Coronary artery (tissue), 2 donors: ENCODE measurements around the gene HS6ST2.

Source experiments
- DNase-seq: peaks from one replicate; pipeline ENCODE4 v3.0.0-alpha.2; 2017; ENCODE audit warnings: low spot score
- H3K27ac ChIP-seq, 2 donors: fragments of 200-600 bp; sonication (generic); one replicate each; pipeline ENCODE4 v1.5.1; 2016 to 2019
- H3K4me3 ChIP-seq: fragments of 200-600 bp; sonication (generic); 2 replicates; pipeline ENCODE4 v1.5.1; 2016; ENCODE audit warnings: mild to moderate bottlenecking, moderate library complexity
- TF ChIP-seq, protein P1 (sequence below): fragments of 200-600 bp; sonication (generic); IDR thresholded peaks from one replicate; pipeline ENCODE4 v1.5.1; 2019; ENCODE audit warnings: antibody characterized with exemption

Gene HS6ST2

DNA sequence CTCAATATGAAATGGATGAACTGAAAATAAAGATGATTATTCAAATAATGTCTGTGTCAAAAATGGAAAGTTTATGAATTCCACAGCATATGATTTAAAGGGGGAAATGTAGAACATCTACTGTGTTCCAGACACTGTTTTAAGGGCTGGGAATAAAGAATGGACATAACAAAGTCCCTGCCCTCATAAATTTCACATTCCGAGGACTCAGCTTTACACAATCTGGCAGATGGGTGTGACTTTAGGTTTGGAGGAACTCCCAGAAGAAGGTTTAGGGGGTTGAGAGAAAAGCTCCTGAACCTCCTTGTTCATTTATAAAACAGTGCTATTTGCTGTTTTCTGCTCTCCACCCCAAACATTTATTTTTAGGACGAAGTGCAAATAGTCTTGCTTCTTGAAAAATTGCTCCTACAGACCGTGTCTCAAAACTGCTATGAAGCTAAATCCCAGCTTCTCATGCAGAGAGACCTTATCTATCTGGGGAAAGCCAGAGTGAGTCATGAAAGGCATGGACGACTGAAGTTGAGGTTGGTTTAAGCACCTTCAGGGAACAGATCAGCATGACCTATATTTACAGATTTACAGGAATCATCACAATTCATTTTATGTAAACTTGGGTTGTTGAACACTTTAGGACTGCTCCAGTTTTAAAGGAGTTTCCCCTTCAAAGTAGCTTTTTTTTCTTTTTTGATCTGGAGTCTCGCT is 184.3 kb downstream of the HS6ST2 start:
- TF ChIP-seq, protein P1, sequence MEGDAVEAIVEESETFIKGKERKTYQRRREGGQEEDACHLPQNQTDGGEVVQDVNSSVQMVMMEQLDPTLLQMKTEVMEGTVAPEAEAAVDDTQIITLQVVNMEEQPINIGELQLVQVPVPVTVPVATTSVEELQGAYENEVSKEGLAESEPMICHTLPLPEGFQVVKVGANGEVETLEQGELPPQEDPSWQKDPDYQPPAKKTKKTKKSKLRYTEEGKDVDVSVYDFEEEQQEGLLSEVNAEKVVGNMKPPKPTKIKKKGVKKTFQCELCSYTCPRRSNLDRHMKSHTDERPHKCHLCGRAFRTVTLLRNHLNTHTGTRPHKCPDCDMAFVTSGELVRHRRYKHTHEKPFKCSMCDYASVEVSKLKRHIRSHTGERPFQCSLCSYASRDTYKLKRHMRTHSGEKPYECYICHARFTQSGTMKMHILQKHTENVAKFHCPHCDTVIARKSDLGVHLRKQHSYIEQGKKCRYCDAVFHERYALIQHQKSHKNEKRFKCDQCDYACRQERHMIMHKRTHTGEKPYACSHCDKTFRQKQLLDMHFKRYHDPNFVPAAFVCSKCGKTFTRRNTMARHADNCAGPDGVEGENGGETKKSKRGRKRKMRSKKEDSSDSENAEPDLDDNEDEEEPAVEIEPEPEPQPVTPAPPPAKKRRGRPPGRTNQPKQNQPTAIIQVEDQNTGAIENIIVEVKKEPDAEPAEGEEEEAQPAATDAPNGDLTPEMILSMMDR, result no peak
- DNase-seq, result no peak
- no peak overlapping the region for H3K4me3 ChIP-seq

DNA sequence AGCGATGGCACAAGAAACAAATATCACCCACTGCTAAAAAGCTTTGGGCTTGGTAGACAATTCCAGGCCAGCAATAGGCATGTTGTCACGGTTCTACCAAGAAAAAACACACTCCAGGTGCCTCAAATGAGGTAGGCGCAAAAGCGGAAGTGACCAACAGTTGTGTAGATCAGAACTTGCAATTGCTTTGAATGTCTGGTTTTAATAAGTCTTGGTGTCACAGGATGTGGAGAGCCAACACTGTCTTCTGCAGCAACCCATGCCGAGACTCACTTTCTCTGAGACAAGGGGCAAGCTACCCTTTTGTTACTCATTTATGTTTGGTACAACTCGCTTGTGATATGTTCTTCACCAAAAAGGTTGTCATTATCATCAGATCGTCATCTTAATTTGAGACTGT is 188.8 kb downstream of the HS6ST2 start:
- TF ChIP-seq, protein P1, result no peak
- Histone ChIP-seq H3K4me3 (no peak overlapping the region), H3K27ac (no peak overlapping the region)
- DNase-seq, result no peak

More for the DNA sequence above, 184.3 kb downstream of the HS6ST2 start:
- H3K27ac ChIP-seq, result no peak overlapping the region

DNA sequence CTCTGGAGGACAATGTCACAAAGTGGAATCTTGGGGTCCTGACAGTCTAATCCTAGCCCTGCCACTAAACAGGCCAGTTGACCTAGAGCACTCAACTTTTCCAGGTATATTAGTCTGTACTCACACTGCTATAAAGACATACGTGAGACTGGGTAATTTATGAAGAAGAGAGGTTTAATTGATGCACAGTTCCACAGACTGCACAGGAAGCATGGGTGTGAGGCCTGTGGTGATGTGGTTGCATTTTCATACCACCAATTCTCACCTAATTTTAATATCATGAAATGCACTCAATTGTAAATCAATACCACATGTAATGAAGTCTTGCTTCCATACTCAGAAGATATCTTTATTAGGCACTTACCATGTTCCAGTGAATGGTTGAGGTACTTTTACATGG is 192.0 kb downstream of the HS6ST2 start:
- DNase-seq, result no peak
- no peak overlapping the region for H3K27ac ChIP-seq
- TF ChIP-seq, protein P1, result no peak
- H3K4me3 ChIP-seq, result no peak overlapping the region

DNA sequence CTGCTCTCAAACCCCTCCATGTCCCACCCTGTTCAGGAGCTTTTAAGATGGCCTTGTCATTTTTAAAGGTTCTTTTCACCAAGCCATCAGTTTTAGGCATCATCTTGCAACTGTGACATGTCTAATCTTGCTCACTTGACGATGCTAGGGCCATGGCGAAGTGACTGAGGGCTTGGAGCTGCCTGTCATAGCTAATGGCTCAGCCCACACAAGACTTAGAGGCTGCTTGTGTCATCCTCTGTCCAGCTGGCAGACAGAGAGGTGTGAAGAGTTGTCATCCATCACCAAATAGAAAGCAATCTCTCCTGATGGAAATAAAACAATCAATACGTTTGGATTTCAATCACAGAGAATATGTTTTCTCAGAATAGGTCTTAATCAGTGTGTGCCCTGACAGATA is 194.9 kb downstream of the HS6ST2 start:
- no peak for DNase-seq
- TF ChIP-seq, protein P1, result no peak
- Histone ChIP-seq H3K4me3 (no peak overlapping the region), H3K27ac (no peak overlapping the region)

DNA sequence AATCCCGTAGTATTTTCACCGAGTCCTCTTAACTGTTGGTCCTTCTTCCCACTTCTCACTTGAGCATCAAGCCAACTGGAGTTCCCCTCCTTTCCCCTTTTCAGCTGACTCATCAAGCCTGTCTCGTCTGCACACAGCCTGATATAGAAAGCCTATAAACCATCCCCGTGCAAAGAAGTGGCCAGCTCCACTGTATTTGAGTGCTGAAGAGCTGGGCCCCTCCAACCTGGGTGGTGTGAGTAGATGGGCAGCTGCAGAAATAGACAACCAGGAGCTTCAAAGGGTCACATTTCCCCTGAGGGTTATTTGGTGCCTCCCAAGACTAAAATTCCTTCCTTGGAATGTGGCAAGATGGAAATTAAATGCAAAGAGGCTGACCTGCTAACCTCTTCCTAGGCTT is 199.7 kb downstream of the HS6ST2 start:
- Histone ChIP-seq H3K4me3 (no peak overlapping the region), H3K27ac (no peak overlapping the region)
- no peak for DNase-seq
- TF ChIP-seq, protein P1, result no peak

DNA sequence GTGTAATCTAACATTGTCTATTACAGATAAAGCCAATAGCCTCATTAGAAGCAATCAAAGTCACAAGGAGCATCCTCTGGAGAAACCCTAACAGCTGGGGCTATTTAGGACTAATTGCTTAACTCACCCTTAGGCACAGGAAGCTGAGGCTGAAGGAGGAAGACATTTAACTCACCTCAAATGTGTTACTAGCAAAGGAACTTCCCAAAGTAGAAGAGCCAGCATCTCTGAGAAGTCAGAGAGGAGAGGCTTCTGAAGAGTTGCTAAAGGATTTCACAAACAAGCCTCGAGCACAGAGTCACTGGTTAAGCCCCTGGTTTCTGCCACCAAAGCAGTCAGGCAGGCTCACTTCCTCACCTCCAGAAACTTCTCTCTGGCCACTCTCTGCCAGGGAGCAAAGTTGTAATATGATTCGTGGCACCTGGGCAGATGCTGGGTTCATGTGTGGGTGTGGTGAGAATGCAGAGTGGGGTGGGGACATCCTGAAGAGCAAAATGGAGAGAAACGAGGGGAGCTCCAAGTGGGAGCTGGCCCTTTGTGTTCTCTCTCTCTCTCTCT is 201.3 kb downstream of the HS6ST2 start:
- DNase-seq, result no peak
- Histone ChIP-seq H3K4me3 (no peak overlapping the region), H3K27ac (no peak overlapping the region)
- TF ChIP-seq, protein P1, result no peak

DNA sequence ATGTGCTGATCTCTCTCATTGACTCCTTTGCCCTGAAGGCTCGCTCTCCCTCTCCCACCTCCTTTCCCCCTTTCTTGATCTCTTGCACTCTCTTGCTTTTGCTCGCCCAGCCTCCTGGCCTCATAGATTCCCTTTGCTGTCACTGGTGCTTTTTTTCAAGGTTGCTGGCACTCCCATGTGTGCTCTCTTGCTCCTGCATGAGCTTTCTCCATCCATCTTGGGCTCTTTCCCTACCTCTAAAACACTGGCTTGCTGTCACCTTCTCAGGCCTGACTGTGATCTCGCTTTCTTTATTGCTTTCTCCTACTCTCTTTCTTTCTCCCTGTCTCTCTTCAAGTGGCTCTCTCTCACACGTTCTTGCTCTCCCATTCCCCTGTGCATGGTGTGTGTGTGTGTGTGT is 202.0 kb downstream of the HS6ST2 start:
- no peak overlapping the region for H3K27ac ChIP-seq
- TF ChIP-seq, protein P1, result no peak
- no peak overlapping the region for H3K4me3 ChIP-seq
- DNase-seq, result no peak
